OCI-LY3 (cell line): ENCODE data around the gene NUP210L.

ENCODE experiments used
- H2AFZ ChIP-seq: fragments of 200-600, 300-600 bp; shearing (Covaris generic); 2 replicates; pipeline ENCODE4 v1.6.0; 2014; ENCODE audit warnings: antibody characterized with exemption, low read depth, low read length
- H3K27ac ChIP-seq: fragments of 200-600, 300-600 bp; sonication (generic); 2 replicates; pipeline ENCODE4 v1.5.1; 2014; ENCODE audit warnings: mild to moderate bottlenecking, low read length, moderate library complexity, mixed read lengths
- H3K27me3 ChIP-seq: fragments of 200-600, 300-600 bp; sonication (generic); 2 replicates; pipeline ENCODE4 v1.6.1; 2014; ENCODE audit warnings: low read depth, low read length, mixed read lengths
- H3K36me3 ChIP-seq: fragments of 200-600, 300-600 bp; sonication (generic); replicated peaks from 2 replicates; pipeline ENCODE3; 2014; ENCODE audit warnings: low read depth, low read length, mixed read lengths
- H3K4me1 ChIP-seq: fragments of 300-600, 200-600 bp; sonication (generic); 2 replicates; pipeline ENCODE4 v1.6.1; 2014; ENCODE audit warnings: low read length, mixed read lengths
- H3K4me2 ChIP-seq: fragments of 200-600, 300-600 bp; sonication (generic); 2 replicates; pipeline ENCODE4 v1.6.1; 2014; ENCODE audit warnings: low read length, mixed read lengths
- H3K4me3 ChIP-seq: fragments of 300-600, 200-600 bp; sonication (generic); 2 replicates; pipeline ENCODE4 v1.5.1; 2014; ENCODE audit warnings: antibody characterized with exemption, mild to moderate bottlenecking, low read length, moderate library complexity
- H3K79me2 ChIP-seq: fragments of 300-600, 200-600 bp; shearing (Covaris generic); 2 replicates; pipeline ENCODE4 v1.6.1; 2014; ENCODE audit warnings: mild to moderate bottlenecking, low read length, mixed read lengths
- H3K9ac ChIP-seq: fragments of 300-600, 200-600 bp; shearing (Covaris generic); 2 replicates; pipeline ENCODE4 v1.6.0; 2014; ENCODE audit warnings: mild to moderate bottlenecking, low read length, moderate library complexity
- H3K9me3 ChIP-seq: fragments of 200-600, 300-600 bp; shearing (Covaris generic); 2 replicates; pipeline ENCODE4 v1.6.1; 2014; ENCODE audit warnings: low read length, mixed read lengths; ENCODE audit not compliant: insufficient read depth
- H4K20me1 ChIP-seq: fragments of 200-600, 300-600 bp; sonication (generic); 2 replicates; pipeline ENCODE4 v1.6.1; 2016; ENCODE audit warnings: low read length, mixed read lengths; ENCODE audit not compliant: insufficient read depth
- EZH2phosphoT487 ChIP-seq: fragments of 200-600 bp; shearing (Covaris generic); IDR thresholded peaks from 2 replicates; pipeline ENCODE4 v1.6.1; 2018; ENCODE audit warnings: antibody characterized with exemption, mixed run types, low read depth
- TF ChIP-seq, protein P1 (sequence below): fragments of 200-600, 300-600 bp; sonication (generic); IDR thresholded peaks from 2 replicates; pipeline ENCODE4 v1.5.1; 2014; ENCODE audit warnings: antibody characterized with exemption, low read length, low read depth

The NUP210L gene

DNA sequence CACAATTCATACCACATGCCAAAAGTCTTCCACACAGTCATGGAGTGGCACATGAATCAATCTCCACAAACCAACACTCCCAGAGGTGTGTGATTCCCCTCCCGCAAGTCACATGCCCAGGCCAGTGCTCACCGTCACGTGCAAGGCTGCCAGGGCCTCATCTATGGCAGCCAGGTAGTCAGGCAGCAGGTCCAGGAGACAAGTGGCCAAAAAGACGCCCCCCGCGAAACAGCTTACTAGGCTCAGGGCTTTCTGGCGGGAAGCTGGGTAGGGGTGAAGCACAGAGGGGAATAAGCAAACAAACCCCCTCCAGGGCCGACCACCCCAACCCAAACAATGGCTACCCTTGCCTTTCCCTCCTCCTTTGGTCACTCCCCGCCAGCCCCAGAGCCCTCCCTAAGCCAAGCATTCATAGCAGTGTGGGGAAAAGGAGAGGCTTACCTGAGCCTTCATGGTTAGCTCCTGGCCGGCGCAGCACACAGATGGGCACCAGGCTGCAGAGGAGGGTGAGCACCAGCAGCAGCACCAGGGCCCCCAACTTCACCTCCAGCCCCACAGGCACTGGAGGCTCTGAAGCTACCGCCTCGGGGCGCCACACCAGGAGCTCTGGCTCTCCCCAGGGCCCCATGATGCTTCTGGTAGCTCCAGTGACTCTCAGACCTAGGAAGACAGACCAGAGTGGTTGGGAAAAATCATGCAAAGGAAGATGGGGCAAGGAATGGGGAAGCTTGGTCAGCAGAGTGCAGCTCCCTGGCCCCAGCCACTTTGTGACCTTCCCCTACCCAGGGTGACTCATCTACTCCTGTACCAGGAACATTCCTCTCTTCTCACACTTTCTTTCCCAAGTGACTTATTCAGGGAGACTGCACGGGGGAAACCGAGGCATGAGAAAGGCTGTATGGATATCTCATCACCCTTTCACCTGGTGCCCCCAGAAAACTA, 192.5 kb downstream of the NUP210L start:
- H3K79me2 ChIP-seq, result peaks cover 67% of the 10 kb centered on the region
- TF ChIP-seq, protein P1, sequence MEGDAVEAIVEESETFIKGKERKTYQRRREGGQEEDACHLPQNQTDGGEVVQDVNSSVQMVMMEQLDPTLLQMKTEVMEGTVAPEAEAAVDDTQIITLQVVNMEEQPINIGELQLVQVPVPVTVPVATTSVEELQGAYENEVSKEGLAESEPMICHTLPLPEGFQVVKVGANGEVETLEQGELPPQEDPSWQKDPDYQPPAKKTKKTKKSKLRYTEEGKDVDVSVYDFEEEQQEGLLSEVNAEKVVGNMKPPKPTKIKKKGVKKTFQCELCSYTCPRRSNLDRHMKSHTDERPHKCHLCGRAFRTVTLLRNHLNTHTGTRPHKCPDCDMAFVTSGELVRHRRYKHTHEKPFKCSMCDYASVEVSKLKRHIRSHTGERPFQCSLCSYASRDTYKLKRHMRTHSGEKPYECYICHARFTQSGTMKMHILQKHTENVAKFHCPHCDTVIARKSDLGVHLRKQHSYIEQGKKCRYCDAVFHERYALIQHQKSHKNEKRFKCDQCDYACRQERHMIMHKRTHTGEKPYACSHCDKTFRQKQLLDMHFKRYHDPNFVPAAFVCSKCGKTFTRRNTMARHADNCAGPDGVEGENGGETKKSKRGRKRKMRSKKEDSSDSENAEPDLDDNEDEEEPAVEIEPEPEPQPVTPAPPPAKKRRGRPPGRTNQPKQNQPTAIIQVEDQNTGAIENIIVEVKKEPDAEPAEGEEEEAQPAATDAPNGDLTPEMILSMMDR, result peak; percentile 14; the same call in 1 of the 2 replicates
- no peak for TF ChIP-seq EZH2phosphoT487

DNA sequence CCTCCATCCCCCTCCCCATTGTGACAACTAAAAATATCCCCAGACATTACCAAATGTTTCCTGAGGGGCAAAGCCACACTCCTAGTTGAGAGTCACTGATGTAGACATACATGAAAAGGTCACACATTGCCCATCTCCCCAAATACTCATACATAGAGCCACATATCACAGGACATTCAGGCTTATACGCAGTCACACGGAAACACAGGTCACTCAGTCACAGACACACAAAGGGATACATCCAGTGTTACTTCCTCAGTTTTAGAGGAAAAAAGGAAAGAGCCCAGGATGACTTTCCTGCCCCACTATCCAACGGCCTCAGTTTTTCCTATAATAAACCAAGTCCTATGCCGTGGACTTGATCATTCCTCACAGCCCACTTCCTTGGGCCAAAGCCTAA, 193.5 kb downstream of the NUP210L start:
- H3K79me2 ChIP-seq, result peaks cover 70% of the 10 kb centered on the region
- H3K4me1 ChIP-seq, result peaks cover 39% of the 10 kb centered on the region
- H4K20me1 ChIP-seq, result peaks cover 5% of the 10 kb centered on the region
- peak overlapping the region; percentile 95 for H3K4me2 ChIP-seq
- no peaks in the 10 kb centered on the region for H3K27me3 ChIP-seq
- TF ChIP-seq EZH2phosphoT487, result no peak
- TF ChIP-seq, protein P1, result no peak
- no peak overlapping the region for H2AFZ ChIP-seq
- peak overlapping the region; percentile 99 for H3K9ac ChIP-seq
- peak overlapping the region; percentile 92 for H3K4me3 ChIP-seq
- H3K9me3 ChIP-seq, result no peaks in the 10 kb centered on the region
- H3K27ac ChIP-seq, result peak overlapping the region; percentile 77
- H3K36me3 ChIP-seq, result peaks cover 38% of the 10 kb centered on the region

More for the DNA sequence above, 192.5 kb downstream of the NUP210L start:
- Histone ChIP-seq H4K20me1 (no peaks in the 10 kb centered on the region), H3K9me3 (no peaks in the 10 kb centered on the region), H3K4me1 (peaks cover 36% of the 10 kb centered on the region), H2AFZ (no peak overlapping the region), H3K4me3 (peak overlapping the region; percentile 92), H3K36me3 (peaks cover 28% of the 10 kb centered on the region), H3K27me3 (no peaks in the 10 kb centered on the region), H3K4me2 (peak overlapping the region; percentile 95), H3K27ac (peak overlapping the region; percentile 77), H3K9ac (peak overlapping the region; percentile 99)

DNA sequence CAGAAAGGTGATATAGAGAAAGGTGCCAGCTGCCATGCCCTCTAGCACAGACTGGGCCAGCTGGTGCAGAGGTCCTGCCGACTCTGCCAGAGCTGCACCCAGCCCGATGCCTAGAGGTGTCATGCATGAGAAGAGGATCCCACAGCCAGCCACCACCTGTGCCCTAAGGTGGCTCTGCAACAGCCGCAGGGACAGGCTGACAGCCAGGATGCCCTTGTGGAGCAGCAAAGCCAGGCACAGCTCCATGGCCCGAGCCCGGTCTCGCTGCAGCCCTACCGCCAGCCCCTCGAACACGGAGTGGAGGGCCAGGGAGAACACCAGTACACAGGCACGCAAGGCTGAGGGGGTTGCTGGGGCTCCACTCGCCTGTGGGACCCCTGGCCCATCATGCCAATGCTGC, 194.7 kb downstream of the NUP210L start:
- no peak overlapping the region for H3K27ac ChIP-seq
- H3K79me2 ChIP-seq, result peaks cover 70% of the 10 kb centered on the region
- no peak overlapping the region for H3K9ac ChIP-seq
- H3K36me3 ChIP-seq, result peaks cover 41% of the 10 kb centered on the region
- TF ChIP-seq, protein P1, result no peak
- no peak for TF ChIP-seq EZH2phosphoT487
- H3K9me3 ChIP-seq, result no peaks in the 10 kb centered on the region
- peaks cover 41% of the 10 kb centered on the region for H3K4me1 ChIP-seq
- H3K27me3 ChIP-seq, result no peaks in the 10 kb centered on the region
- H2AFZ ChIP-seq, result no peak overlapping the region
- H3K4me2 ChIP-seq, result no peak overlapping the region
- H3K4me3 ChIP-seq, result no peak overlapping the region
- peaks cover 15% of the 10 kb centered on the region for H4K20me1 ChIP-seq

DNA sequence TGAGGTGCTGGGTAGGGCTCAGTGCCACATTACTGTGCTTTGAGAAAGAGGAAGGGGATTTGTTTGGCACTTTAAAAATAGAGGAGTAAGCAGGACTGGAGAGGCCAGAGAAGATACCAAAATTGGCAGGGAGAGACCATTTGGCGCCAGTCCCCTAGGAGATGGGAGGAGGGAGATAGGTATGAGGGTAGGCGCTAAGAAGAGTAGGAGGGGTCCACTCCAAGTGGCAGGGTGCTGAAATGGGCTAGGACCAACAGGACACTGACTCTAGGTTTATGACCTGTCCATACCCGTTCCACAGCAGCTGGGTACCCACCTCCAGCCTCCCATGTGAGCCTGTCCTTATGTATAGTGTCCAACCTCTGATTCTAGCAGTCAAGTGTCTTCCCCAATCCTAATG, 195.4 kb downstream of the NUP210L start:
- TF ChIP-seq EZH2phosphoT487, result no peak
- TF ChIP-seq, protein P1, result no peak
- no peak overlapping the region for H3K4me3 ChIP-seq
- H4K20me1 ChIP-seq, result peaks cover 23% of the 10 kb centered on the region
- H3K79me2 ChIP-seq, result peaks cover 77% of the 10 kb centered on the region
- peaks cover 48% of the 10 kb centered on the region for H3K36me3 ChIP-seq
- no peak overlapping the region for H3K9ac ChIP-seq
- H2AFZ ChIP-seq, result no peak overlapping the region
- no peak overlapping the region for H3K4me2 ChIP-seq
- no peaks in the 10 kb centered on the region for H3K27me3 ChIP-seq
- H3K9me3 ChIP-seq, result no peaks in the 10 kb centered on the region
- peaks cover 47% of the 10 kb centered on the region for H3K4me1 ChIP-seq
- 0 out of 2 replicates have a peak overlapping the region, but pooled peaks have one; percentile 12 for H3K27ac ChIP-seq
